Osteocyte (in vitro differentiated cells): ENCODE data around the gene NIM1K. TPM values are rescaled to one million over a fixed set of nuclear protein-coding genes. Genes with fewer than 3 reads are reported as not detected.

Source experiments
- DNase-seq: peaks from one replicate; pipeline ENCODE4 v3.0.0; 2021; ENCODE audit warnings: mixed read lengths; ENCODE audit not compliant: unreplicated experiment; ENCODE audit errors: extremely low spot score
- H3K27ac Mint-ChIP-seq: one replicate; pipeline ENCODE4 v1.8.0; 2021; ENCODE audit warnings: mild to moderate bottlenecking, mixed read lengths; ENCODE audit not compliant: unreplicated experiment
- H3K27me3 Mint-ChIP-seq: one replicate; pipeline ENCODE4 v1.8.0; 2021; ENCODE audit warnings: mixed read lengths; ENCODE audit not compliant: unreplicated experiment
- H3K36me3 Mint-ChIP-seq: one replicate; pipeline ENCODE4 v1.8.0; 2021; ENCODE audit warnings: mixed read lengths; ENCODE audit not compliant: unreplicated experiment
- H3K4me1 Mint-ChIP-seq: one replicate; pipeline ENCODE4 v1.8.0; 2021; ENCODE audit warnings: mixed read lengths; ENCODE audit not compliant: unreplicated experiment
- H3K4me3 Mint-ChIP-seq: one replicate; pipeline ENCODE4 v1.8.0; 2021; ENCODE audit warnings: mild to moderate bottlenecking, moderate library complexity, mixed read lengths; ENCODE audit not compliant: unreplicated experiment
- H3K9me3 Mint-ChIP-seq: one replicate; pipeline ENCODE4 v1.8.0; 2021; ENCODE audit warnings: mixed read lengths; ENCODE audit not compliant: unreplicated experiment
- total RNA-seq: library from RNA; stranded (reverse); gene quantifications from 2 replicates; pipeline ENCODE4 v1.2.1, GENCODE V29; 2021
- TF ChIP-seq, protein P1 (sequence below): fragments of 200-600 bp; sonication (generic); IDR thresholded peaks from 2 replicates; pipeline ENCODE4 v1.5.0; 2021; ENCODE audit warnings: antibody characterized with exemption, mild to moderate bottlenecking, moderate library complexity

The NIM1K gene
- total RNA-seq, 1 donor from 2014 or later: 0.43 TPM

DNA sequence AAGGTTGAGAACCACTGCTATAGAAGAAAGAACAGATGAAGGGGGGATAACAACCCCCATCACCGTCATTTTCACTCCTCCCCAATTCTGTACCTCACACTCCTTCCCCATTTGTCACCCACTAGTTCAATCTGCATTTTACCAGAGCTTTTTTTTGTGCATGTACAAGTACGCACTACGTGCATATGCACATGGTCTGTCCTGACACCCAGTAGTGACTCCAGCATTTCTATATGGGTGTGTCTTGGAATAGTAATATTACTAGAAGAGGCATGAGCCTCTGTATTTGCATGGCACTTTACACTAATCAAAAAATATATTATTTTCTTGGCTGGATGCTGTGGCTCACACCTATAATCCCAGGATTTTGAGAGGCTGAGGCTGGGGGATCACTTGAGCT is 38.7 kb downstream of the NIM1K start:
- H3K27me3 Mint-ChIP-seq: peaks cover 15% of the 10 kb centered on the region
- DNase-seq: no peak
- H3K9me3 Mint-ChIP-seq: no peaks in the 10 kb centered on the region
- TF ChIP-seq, protein P1, sequence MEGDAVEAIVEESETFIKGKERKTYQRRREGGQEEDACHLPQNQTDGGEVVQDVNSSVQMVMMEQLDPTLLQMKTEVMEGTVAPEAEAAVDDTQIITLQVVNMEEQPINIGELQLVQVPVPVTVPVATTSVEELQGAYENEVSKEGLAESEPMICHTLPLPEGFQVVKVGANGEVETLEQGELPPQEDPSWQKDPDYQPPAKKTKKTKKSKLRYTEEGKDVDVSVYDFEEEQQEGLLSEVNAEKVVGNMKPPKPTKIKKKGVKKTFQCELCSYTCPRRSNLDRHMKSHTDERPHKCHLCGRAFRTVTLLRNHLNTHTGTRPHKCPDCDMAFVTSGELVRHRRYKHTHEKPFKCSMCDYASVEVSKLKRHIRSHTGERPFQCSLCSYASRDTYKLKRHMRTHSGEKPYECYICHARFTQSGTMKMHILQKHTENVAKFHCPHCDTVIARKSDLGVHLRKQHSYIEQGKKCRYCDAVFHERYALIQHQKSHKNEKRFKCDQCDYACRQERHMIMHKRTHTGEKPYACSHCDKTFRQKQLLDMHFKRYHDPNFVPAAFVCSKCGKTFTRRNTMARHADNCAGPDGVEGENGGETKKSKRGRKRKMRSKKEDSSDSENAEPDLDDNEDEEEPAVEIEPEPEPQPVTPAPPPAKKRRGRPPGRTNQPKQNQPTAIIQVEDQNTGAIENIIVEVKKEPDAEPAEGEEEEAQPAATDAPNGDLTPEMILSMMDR: no peak
- no peaks in the 10 kb centered on the region for H3K36me3 Mint-ChIP-seq
- H3K4me3 Mint-ChIP-seq: no peak overlapping the region
- no peaks in the 10 kb centered on the region for H3K4me1 Mint-ChIP-seq
- H3K27ac Mint-ChIP-seq: no peak overlapping the region

- Mint-ChIP-seq H3K27me3 (peaks cover 25% of the 10 kb centered on the region), H3K4me3 (no peak overlapping the region), H3K27ac (no peak overlapping the region), H3K36me3 (no peaks in the 10 kb centered on the region), H3K4me1 (no peaks in the 10 kb centered on the region), H3K9me3 (no peaks in the 10 kb centered on the region)
- no peak for DNase-seq
- TF ChIP-seq, protein P1: peak; percentile 29
Observed at GRCh38 chr5:43231977-43232376, 40.0 kb downstream of the NIM1K start.

DNA sequence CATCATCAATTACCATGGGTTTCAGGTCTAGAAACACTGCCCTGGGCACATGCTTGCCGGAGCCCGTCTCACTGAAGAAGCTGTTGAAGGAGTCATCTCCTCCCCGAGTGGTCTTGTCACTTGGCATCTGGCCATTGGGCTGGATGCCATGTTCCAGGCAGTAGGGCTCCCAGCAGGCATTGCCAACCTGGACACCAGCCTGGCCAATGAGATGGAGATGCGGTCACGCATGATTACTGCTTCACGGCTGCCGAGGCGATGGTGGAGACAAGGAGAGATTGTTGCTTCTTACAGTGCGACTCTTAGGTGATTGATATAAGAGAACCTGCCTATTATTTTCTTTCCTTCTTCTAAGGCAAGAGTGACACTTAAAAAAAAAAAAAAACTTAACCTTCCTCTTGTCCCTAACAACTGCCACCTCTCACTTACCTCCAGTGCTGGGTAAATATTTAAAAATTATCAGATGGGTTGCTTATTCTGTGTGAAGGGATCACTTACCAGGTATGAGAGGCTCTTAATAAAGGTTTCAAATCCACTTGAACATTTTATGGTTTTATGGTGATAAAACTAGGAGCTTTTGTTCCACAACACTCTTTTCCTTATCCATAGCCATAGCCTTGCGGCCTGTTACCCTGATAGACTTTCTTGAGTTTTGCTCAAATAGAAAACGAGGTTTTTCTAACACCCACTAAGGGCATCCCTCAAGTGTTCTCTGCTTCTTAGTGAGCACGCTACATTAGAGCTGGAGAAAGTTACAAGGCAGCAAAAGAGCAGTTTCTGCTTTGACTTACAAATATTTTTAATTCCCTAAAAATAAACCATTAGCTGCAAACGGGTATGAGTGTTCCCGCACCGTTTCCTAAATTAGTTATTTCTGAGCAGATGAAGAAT is 41.2 kb downstream of the NIM1K start:
- H3K27me3 Mint-ChIP-seq: peaks cover 26% of the 10 kb centered on the region
- H3K4me3 Mint-ChIP-seq: no peak overlapping the region
- DNase-seq: no peak
- H3K36me3 Mint-ChIP-seq: no peaks in the 10 kb centered on the region
- H3K4me1 Mint-ChIP-seq: no peaks in the 10 kb centered on the region
- TF ChIP-seq, protein P1: no peak
- no peaks in the 10 kb centered on the region for H3K9me3 Mint-ChIP-seq
- no peak overlapping the region for H3K27ac Mint-ChIP-seq

DNA sequence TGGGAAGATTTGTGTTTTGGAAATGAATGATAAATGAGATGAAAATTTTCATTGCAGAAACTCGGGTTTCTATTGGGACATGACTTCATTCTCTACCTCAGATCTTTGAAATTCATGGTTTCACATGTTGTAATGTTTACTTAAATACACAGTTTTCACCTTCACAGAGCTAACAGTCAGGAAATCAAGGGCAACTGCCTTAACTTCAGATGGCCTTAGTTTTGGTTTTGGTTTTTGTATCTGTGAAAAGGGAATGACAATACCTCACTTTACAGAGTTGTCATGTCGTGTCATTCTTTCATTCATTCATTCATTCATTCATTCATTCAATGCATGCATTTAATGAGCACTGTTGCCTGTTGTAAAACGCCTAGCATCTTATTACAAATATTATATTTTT is 41.9 kb downstream of the NIM1K start:
- Mint-ChIP-seq H3K9me3 (no peaks in the 10 kb centered on the region), H3K4me3 (no peak overlapping the region), H3K4me1 (no peaks in the 10 kb centered on the region), H3K36me3 (no peaks in the 10 kb centered on the region), H3K27ac (no peak overlapping the region), H3K27me3 (peaks cover 31% of the 10 kb centered on the region)
- DNase-seq: no peak
- TF ChIP-seq, protein P1: no peak

- no peaks in the 10 kb centered on the region for H3K4me1 Mint-ChIP-seq
- no peak for DNase-seq
- H3K9me3 Mint-ChIP-seq: no peaks in the 10 kb centered on the region
- peaks cover 41% of the 10 kb centered on the region for H3K27me3 Mint-ChIP-seq
- no peaks in the 10 kb centered on the region for H3K36me3 Mint-ChIP-seq
- no peak overlapping the region for H3K4me3 Mint-ChIP-seq
- no peak overlapping the region for H3K27ac Mint-ChIP-seq
- TF ChIP-seq, protein P1: no peak
Observed at GRCh38 chr5:43236653-43237355, 44.8 kb downstream of the NIM1K start.
